Measurements from ENCODE around the gene HYDIN.
"Not testable (repeated sequence)": the region's sequence is repeated elsewhere in the genome, so short reads cannot be mapped to it uniquely, and the experiment has no call there.

DNA sequence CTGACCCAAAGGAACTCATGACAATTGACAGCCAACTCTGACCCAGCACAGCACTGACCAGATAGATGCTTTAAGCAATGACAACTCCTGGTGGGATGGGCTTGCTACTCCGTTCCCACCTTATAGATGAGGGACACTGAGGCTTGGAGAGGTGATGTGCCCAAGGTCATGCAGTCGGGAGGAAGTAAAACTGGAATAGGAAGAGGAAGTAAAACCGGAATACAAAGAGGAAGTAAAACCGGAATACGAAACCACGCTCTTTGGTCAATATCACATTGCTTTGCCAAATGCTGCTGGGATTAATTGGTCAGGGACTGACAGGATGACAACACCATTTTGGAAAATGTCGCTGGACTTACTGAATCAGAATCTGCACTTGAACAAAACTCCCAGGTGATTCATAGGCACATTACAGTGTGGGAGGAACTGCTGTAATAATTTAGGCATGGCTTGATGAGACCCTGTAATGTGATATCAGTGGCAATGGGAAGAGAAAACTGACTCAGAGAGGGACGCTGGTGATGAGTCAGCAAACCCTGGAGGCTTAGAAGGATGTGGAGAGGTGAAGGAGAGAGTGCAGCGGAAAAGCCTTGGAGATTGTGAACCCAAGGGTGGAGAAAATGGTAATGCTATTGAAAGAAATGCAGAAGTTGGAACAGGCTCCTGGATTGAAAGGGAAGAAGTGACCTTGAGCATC, 243.4 kb downstream of the HYDIN start:
- TF ChIP-seq, protein P1, sequence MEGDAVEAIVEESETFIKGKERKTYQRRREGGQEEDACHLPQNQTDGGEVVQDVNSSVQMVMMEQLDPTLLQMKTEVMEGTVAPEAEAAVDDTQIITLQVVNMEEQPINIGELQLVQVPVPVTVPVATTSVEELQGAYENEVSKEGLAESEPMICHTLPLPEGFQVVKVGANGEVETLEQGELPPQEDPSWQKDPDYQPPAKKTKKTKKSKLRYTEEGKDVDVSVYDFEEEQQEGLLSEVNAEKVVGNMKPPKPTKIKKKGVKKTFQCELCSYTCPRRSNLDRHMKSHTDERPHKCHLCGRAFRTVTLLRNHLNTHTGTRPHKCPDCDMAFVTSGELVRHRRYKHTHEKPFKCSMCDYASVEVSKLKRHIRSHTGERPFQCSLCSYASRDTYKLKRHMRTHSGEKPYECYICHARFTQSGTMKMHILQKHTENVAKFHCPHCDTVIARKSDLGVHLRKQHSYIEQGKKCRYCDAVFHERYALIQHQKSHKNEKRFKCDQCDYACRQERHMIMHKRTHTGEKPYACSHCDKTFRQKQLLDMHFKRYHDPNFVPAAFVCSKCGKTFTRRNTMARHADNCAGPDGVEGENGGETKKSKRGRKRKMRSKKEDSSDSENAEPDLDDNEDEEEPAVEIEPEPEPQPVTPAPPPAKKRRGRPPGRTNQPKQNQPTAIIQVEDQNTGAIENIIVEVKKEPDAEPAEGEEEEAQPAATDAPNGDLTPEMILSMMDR (IDR thresholded peaks at IDR 0.05) = not testable (repeated sequence)
- TF ChIP-seq POLR2A (IDR thresholded peaks at IDR 0.05) = not testable (repeated sequence)
